Gastroesophageal sphincter (tissue), 3 donors: ENCODE results near the gene MMP25.

Experiments used
- POLR2A ChIP-seq, 2 donors: fragments of 450-650 bp; IDR thresholded peaks; one replicate each; pipeline ENCODE4 v1.6.1; 2017; ENCODE audit warnings: antibody characterized with exemption in 2 of 2, mild to moderate bottlenecking in 2 of 2, moderate library complexity in 1 of 2
- TF ChIP-seq, protein P1 (sequence below), 4 experiments: fragments of 200-600 bp in 2 of 4; fragments of 450-650 bp in 2 of 4; sonication (generic) in 1 of 4; IDR thresholded peaks; one replicate each; pipeline ENCODE4 v1.5.1; 2017 to 2019; ENCODE audit warnings: antibody characterized with exemption in 4 of 4, mild to moderate bottlenecking in 2 of 4, moderate library complexity in 2 of 4

- TF ChIP-seq, protein P1, sequence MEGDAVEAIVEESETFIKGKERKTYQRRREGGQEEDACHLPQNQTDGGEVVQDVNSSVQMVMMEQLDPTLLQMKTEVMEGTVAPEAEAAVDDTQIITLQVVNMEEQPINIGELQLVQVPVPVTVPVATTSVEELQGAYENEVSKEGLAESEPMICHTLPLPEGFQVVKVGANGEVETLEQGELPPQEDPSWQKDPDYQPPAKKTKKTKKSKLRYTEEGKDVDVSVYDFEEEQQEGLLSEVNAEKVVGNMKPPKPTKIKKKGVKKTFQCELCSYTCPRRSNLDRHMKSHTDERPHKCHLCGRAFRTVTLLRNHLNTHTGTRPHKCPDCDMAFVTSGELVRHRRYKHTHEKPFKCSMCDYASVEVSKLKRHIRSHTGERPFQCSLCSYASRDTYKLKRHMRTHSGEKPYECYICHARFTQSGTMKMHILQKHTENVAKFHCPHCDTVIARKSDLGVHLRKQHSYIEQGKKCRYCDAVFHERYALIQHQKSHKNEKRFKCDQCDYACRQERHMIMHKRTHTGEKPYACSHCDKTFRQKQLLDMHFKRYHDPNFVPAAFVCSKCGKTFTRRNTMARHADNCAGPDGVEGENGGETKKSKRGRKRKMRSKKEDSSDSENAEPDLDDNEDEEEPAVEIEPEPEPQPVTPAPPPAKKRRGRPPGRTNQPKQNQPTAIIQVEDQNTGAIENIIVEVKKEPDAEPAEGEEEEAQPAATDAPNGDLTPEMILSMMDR (IDR thresholded peaks at IDR 0.05), result no peak
- no peak for TF ChIP-seq POLR2A (IDR thresholded peaks at IDR 0.05)
Observed at GRCh38 chr16:3071655-3072054, 25.3 kb downstream of the MMP25 start.
